HK-2 (cell line): Measurements from ENCODE around the gene ENPP6.

Experiments used
- DNase-seq: peaks from one replicate; pipeline ENCODE4 v3.0.0-alpha.2; 2018; ENCODE audit not compliant: unreplicated experiment

ENPP6 gene

GRCh38 chr4:184217634-184218033, at the start of gene ENPP6:
ENPP6 (minus strand) TSS chr4:184217873; CDS start chr4:184217819, 54 bp downstream.
- no peak for DNase-seq

DNA sequence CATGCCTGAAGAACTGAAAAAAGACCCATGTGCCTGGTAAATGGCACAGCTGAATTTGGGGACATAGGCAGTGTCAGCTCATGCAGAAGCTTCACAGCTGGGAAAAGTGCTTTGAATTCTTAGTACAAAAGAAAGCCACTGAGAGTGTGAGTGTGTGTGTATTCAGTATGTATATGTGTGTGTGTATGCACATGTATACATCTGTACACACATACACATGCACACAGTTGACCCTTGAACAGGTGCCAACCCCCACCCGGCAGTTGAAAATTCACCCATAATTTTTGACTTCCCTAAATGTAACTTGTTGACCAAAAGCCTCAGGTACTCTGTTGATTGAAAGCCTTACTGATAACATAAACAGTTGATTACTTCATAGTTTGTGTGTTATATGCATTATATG, 49.5 kb upstream of the ENPP6 start:
- no peak for DNase-seq

- DNase-seq, result no peak
Measured at GRCh38 chr4:184265546-184266351, 48.1 kb upstream of the ENPP6 start.

DNA sequence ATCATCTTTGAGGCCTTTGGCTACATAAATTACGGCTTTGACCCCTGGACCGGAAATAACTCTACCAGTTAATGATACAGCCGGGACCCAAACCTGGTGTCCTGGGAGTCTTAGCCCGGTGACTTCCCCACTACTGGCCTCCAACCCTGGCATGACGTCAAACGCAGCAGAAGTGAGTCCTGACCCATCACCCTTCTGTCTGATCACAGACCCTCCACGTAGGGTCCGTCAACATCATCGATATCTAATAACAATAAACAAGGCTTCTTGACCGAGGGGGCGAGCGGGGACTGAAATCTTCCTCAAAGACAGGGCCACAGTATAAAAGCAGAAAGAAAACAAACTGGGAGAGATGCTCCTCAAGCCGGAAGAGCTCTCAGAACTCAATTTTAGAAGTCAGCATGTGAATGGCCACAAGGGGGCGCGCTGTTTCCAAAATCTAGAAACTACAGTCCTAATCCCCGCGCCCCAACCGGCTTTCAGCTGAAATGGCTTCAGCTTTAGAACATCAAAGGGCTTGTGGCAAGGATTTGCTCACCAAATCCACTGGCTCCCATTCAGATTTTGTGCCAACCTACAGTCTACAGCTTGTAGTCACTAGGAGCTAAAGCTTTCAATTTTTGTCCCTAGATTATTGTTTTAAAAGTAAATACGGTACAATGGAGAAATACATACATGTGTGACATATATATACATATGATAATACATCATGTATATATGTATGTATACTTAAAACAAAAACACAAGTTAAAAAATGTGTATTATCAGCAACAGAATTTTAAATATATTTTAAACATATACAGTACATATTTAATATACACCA, 46.4 kb upstream of the ENPP6 start:
- peak; percentile 90 for DNase-seq

DNA sequence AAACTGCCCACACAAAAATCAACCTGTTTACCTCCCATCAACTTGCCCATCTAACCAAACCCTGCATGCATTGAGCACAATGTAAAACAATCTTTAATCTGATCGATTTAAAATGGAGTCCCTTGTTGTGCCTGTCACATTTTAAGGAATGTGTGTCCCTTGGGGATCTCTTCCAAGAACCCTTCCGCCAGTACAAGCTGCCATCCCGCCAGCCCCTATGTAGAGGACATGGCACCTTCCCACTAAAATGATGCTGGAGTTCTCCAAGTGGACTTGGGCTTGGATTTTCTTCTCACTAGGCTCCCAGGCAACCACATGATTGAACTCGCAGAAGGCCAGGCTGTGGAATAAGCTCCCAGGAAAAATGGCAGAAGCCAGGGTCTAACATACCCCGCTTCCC, 45.8 kb upstream of the ENPP6 start:
- no peak for DNase-seq

- DNase-seq, result no peak
Measured at GRCh38 chr4:184262901-184263300, 45.2 kb upstream of the ENPP6 start.

GRCh38 chr4:184261246-184261645, 43.6 kb upstream of the ENPP6 start:
- no peak for DNase-seq

DNA sequence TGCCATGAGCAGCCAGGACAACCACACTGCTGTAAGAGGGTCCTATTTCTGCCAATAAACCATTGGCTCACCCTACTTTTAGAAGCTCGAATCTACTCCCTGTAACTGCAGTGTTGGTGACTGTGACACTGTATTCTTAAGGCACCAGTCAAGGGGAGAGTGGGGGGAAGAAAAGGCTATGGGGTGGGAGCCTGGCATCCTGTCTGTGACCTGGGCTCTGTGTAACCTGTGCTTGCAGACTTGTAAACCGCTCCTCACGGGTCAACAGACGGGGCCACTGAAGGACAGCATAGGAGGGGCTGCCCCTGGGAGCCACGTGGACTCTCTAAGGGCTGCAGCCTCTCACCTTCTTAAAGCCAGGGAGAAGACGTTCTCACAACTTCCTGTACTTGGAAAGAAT, 42.2 kb upstream of the ENPP6 start:
- no peak for DNase-seq

DNA sequence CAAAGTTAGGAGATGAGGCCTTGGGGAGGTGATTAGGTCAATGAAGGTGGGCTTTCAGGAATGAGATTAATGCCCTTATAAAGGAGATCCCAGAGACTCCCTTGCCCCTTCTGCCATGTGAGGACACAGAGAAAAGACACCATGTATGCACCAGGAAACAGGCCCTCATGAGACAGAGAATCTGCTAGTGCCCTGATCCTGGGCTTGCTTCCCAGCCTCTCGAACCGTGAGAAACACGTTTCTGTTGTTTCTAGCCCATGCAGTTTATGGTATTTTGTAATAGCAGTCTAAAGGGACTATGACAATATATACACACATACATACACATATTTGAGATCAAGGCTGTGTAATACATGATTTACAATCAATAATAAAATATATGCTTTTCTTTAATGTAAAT, 41.4 kb upstream of the ENPP6 start:
- no peak for DNase-seq

- no peak for DNase-seq
Measured at GRCh38 chr4:184255871-184256642, 38.4 kb upstream of the ENPP6 start.

- no peak for DNase-seq
Measured at GRCh38 chr4:184255361-184255760, 37.7 kb upstream of the ENPP6 start.

GRCh38 chr4:184253072-184253420, 35.4 kb upstream of the ENPP6 start:
- no peak for DNase-seq

- no peak for DNase-seq
Measured at GRCh38 chr4:184252136-184253071, 34.7 kb upstream of the ENPP6 start.

DNA sequence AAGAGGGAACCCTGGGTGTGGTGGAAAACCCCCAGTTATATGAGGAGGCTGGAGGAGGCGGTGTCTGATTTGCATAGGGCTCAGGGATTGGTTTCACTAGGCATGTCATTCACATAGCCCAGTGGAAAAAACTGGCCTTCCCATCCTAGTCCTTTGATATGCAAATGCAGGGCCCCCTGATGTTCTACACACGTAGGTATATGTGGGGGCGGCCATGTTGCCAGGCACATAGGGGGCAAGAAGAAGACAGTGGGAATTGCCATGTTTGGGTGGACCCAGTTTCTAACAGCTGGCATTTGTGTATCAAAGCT, 34.0 kb upstream of the ENPP6 start:
- no peak for DNase-seq

DNA sequence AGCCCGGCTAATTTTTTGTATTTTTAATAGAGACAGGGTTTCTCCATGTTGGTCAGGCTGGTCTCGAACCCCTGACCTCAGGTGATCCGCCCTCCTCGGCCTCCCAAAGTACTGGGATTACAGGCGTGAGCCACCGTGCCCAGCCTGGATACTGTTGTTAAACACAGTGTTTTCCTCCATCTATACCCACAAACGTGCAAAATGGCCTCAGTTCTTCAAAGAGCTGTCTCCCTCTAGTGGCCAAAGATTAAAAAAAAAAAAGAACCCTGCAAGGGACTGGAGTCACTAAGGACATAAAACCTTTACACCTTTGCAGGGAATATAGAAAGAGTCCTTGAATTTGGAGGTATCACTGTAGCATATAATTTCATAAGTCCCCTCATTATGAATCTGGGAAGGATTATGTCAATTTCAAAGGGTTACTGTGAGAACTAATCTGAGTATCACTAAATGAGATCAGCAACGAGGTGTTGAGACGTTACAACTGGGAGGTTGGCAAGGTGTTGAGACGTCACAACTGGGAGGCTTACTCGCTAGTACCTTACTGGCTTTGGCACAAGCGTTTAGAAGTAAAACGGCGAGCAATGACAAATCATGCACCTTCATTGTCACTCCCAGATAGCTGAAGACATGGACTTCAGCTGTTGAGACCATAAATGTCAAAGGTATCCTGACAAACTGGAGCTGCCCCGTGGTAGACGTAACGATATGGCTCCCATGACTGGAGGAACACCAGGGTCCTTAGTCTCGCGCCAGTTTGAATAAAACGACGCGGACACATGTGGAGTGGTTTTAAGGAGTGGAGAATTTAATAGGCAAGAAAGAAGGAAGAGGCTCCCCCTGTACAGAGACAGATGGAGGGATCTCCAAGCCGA, 33.4 kb upstream of the ENPP6 start:
- DNase-seq, result no peak

GRCh38 chr4:184248216-184248615, 30.5 kb upstream of the ENPP6 start:
- DNase-seq, result no peak

DNA sequence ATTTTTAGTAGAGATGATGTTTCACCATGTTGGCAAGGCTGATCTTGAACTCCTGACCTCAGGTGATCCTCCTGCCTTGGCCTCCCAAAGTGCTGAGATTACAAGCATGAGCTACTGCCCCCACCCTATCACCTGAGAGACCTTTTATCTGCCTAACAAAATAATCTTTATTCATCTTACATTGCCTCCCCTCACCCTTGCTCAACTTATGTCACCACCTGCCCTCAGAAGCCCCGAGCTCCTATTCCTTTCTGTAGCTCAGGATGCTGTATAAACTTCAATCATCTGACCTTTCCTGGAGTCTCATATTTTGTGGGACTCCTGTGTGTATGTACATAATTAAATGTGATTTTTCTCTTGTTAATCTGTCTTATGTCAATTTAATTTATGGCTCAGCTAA, 29.7 kb upstream of the ENPP6 start:
- DNase-seq, result no peak

- DNase-seq, result no peak
Measured at GRCh38 chr4:184246426-184246825, 28.8 kb upstream of the ENPP6 start.

DNA sequence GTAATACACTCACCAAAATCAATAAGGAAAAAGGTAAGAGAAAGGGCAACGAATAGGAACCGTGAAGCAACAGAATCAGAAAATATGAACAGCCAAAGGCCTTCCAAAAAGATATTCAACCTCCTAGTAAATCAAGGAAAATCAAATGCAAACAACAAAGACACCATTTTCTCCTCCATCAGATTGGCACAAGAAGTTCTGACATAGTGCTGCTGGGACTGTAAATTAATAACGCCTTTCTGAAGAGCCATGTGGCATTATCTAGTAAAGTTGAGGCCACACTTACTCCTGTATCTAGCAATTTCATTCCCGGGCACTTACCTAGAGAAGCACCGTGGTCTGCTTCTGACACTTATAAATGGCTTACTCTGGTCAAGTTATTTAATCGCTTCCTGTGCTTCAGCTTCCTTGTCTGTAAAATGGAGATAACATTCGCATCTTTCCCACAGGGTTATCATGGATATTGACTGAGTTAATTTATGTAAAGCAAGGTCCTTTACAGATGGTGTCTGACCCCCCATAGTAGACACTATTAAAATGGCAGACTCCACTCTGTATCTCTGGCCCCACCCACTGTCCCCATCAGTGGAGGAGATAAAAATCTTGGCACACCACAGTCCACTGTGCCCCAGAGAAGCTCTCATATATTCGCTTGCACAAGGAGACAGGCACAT, 20.5 kb upstream of the ENPP6 start:
- no peak for DNase-seq

- no peak for DNase-seq
Measured at GRCh38 chr4:184237612-184238011, 19.9 kb upstream of the ENPP6 start.
